OCI-LY1 (cell line): ENCODE results near the gene IFIT1B.

Source experiments
- CTCF ChIP-seq: fragments of 200-600 bp; sonication (generic), shearing (Covaris generic); IDR thresholded peaks from 2 replicates; pipeline ENCODE4 v1.5.1; 2017; ENCODE audit warnings: mild to moderate bottlenecking, antibody characterized with exemption, low read length, moderate library complexity, mixed read lengths
- EZH2 ChIP-seq: fragments of 200-600 bp; sonication (generic), shearing (Covaris generic); IDR thresholded peaks from 2 replicates; pipeline ENCODE4 v1.8.0; 2017; ENCODE audit warnings: borderline replicate concordance, mixed run types, mild to moderate bottlenecking, antibody characterized with exemption, low read length, moderate library complexity, mixed read lengths

- no peak for TF ChIP-seq CTCF
- TF ChIP-seq EZH2: no peak
Observed at GRCh38 chr10:89329151-89329550, 48.7 kb upstream of the IFIT1B start.
